Erythroblast (primary cell): ENCODE measurements around the gene NF1.
"Not testable (repeated sequence)": the region's sequence is repeated elsewhere in the genome, so short reads cannot be mapped to it uniquely, and the experiment has no call there.

ENCODE experiments used
- DNase-seq, 2 experiments: peaks; one replicate each; lab custom pipeline; 2025; lab: John Stamatoyannopoulos, UW
- GATA1 ChIP-seq: IDR thresholded peaks from 2 replicates; pipeline ENCODE4 v1.6.1; 2011; ENCODE audit warnings: low read depth, mild to moderate bottlenecking, control low read depth, low read length, moderate library complexity
- POLR2A ChIP-seq: IDR thresholded peaks from 2 replicates; pipeline ENCODE4 v1.6.1; 2011; ENCODE audit warnings: mild to moderate bottlenecking, low read length

The NF1 gene

DNA sequence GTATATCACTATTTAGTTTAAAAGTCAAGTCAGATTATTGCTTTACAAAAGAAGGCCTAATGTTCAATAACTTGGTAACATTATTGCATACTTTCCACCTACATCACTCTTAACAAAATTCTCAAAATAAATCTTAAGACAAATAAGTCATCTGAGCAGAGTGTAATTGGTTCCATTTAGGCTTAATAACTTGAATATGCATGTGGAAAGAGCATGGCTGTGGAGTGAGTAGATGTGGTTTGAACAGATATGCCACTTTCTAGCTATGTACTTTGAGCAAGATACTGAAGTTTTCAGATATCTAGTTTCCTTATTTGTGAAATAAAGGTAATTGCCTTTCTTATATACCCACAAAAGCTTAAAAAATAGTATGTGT, 233.4 kb downstream of the NF1 start:
- TF ChIP-seq POLR2A (no peak), GATA1 (no peak)
- no peak for DNase-seq

DNA sequence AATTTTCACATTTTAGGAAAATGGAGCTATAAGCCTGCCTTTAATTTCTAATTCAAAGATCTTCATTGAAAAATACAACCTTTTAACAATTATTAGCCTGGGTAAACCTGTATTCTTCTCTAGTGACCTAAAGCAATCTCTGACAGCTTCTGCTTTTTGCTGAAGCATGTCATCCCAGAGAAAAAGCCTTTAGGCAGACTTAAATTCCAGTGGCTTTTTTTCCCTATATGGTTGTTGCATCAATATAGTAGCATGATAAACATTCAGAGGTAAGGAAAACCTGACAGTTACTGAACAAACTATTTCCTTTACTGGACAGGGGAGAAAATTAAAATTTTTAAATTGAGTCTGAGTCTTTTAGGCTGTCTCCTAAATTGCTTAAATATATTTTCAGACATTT, 234.4 kb downstream of the NF1 start:
- DNase-seq = no peak
- no peak for TF ChIP-seq GATA1

- peak; percentile 46 to 58 for DNase-seq
- TF ChIP-seq POLR2A (no peak), GATA1 (no peak)
These were observed 245.3 kb downstream of the NF1 start for GRCh38 chr17:31339906-31340661.

DNA sequence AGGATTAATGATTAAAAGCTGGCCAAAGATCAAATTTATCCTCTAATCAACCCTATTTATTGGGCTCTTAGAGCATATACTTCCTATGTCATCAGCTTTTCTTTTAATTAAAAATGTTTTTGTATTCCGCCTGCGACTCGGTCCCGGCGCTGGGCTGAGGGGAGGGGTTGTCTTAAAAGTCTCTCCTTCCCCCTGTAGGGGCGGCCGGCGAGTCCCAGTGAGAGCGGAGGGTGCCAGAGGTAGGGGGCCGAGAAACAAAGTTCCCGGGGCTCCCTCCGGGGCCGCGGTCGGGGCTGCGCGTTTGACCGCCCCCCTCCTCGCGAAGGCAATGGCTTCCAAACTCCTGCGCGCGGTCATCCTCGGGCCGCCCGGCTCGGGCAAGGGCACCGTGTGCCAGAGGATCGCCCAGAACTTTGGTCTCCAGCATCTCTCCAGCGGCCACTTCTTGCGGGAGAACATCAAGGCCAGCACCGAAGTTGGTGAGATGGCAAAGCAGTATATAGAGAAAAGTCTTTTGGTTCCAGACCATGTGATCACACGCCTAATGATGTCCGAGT, 250.5 kb downstream of the NF1 start:
- not testable (repeated sequence) for DNase-seq

DNA sequence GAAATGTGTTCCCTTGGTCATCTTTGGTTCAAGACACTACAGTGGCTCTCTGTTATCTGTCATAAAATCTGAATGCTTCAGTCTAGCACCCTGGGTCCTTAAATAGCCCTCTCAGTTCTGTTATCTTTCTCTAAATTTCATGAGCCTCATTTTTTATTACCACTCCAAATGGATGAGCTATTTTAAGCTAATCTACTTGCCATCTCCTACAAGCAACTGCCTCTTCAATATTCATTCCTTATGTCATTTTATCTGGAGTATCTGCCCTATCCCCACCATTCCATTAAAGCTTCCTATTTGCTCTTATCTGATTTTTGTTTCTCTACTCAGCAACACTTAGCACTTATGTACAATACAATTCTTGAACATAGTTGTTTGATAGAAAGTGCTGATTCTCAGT, 254.7 kb downstream of the NF1 start:
- DNase-seq = no peak
- TF ChIP-seq GATA1 (no peak), POLR2A (no peak)

DNA sequence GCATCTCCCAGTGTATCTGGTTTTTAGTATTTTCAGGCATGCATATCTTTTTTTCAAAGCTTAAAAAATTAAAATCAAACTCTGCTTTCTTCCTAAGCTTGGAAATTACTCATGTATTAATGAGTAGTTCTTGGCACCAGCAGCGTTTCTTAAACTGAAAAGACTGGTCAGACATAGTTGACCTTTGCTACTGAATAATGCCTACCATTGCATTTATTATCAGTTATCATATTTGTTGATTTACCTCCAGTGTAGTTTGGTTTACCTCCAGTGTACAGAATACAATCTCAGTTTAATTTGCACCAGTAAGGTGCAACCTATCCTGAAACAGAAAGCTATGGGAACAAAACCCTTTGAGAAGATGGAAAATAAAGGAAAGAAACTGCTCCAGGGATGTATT, 261.2 kb downstream of the NF1 start:
- no peak for TF ChIP-seq GATA1
- no peak for TF ChIP-seq POLR2A
- DNase-seq = no peak

- TF ChIP-seq POLR2A (no peak), GATA1 (no peak)
- no peak for DNase-seq
These were observed 262.3 kb downstream of the NF1 start for GRCh38 chr17:31357091-31357490.

GRCh38 chr17:31357839-31358394, 263.1 kb downstream of the NF1 start:
- DNase-seq = no peak
- TF ChIP-seq GATA1 (no peak), POLR2A (no peak)

- no peak for DNase-seq
- no peak for TF ChIP-seq GATA1
- no peak for TF ChIP-seq POLR2A
These were observed 269.2 kb downstream of the NF1 start for GRCh38 chr17:31364012-31364411.

DNA sequence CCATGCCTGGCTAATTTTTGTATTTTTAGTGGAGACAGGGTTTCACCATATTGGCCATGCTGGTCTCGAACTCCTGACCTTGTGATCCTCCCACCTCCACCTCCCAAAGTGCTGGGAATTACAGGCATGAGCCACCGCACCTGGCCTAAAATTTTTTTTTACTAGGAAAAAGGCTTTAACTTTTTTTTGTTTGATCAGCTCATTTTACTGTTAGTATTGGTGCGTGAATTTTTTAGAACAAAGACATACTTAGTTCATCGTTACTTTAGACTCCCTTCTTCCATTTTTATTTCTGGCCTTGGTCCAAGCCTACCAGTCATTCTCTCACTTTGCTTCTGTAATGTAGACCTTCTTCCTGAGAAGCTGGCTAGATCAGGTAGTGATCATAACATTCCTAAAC, 271.3 kb downstream of the NF1 start:
- TF ChIP-seq GATA1 (no peak), POLR2A (no peak)
- no peak for DNase-seq

GRCh38 chr17:31369266-31369665, 274.5 kb downstream of the NF1 start:
- no peak for DNase-seq
- TF ChIP-seq POLR2A (no peak), GATA1 (no peak)

GRCh38 chr17:31371511-31372097, 276.8 kb downstream of the NF1 start:
- TF ChIP-seq POLR2A (no peak), GATA1 (no peak)
- no peak for DNase-seq

- TF ChIP-seq POLR2A = no peak
- no peak for TF ChIP-seq GATA1
- peak; percentile 33 to 54 for DNase-seq
These were observed 278.6 kb downstream of the NF1 start for GRCh38 chr17:31373150-31374093.
